Measurements from ENCODE around the gene DOCK4. TPM values are rescaled to one million over a fixed set of nuclear protein-coding genes. Genes with fewer than 3 reads are reported as not detected.

DOCK4 gene
- total and polyA plus RNA-seq, 4 donors = 40.3 to 95.0 (median 56.4) TPM

DNA sequence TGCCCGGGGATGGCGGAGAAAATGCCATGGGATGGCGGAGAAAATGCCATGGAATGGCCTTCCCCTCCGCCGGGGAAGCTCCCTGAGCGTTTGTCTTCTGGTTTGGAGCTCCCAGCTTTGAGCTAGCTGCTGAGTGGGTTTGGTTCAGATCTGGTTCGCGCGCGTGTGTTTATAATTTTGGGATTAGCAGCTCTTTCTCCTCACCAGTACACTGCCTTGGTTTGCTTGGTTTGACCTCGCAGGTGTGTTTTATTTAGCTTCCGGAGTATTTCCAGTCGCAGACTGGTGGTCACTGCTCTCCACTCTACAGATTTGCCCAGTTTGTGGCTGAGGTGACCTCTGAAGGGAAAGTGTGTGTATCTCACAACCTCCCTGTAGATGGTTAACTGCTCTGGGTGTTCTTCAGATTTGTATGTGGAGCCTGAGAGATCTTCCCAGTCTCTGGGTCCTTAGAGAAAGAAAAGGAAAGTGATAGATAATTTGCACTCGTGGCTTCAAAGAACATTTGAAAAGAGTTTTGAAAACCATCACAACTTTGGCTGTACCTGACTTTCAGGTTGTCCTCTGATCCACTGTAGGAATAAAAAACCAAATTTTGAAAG, 893 bp upstream of the DOCK4 start:
- DNase-seq (ENCODE audit: low read depth in 4 of 6, low spot score in 6 of 6) = peak in 4 of 6 donors; percentile 9 to 72 (median 32)

DNA sequence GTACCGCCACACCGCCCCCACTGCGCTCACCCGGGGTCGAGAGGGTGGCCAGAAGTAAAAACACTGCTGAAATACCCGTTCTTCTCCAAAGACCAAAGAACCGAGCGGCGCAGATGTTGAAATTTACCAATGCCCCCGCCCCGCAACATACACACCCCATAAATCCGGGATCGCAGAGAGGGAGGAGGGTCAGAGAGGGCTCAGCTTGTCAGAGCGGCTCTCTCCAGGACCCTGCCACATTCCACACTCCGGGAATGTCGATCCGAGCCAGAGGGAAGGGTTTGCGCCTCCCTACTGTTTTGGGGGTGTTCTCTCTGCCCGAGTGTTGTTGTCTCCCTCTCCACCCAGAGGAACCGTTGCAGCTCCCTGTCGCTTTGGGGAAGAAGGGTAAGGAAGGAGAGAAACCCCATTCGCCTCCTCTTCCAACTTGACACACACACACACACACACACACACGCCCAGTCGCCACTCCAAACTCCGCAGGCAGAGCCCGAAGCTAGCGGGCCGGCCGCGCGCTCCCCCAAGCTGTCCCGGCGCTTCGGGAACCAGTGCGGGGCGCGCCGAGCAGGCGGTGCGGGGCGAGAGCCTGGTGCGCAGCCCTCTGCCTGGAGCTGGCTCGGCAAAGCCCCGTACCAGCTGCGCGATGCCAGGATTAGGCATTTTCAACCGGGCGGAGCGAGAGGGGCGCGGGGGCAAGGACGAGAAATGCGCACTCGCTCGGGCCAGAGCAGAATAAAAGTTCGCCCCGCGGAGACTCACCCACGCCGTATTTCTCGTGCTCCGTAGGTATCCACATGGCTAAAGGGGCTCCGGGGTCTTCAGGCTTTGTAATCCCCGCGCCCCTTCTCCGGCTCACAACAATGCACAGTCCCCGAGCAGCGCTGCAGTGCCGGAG, 609 bp downstream of the DOCK4 start:
- no peaks in the 10 kb centered on the region for H3K36me3 ChIP-seq (ENCODE audit: control insufficient read depth, insufficient read depth, low read length)
- H3K4me1 ChIP-seq (ENCODE audit: control insufficient read depth, insufficient read depth, low read length) = no peaks in the 10 kb centered on the region
- peak overlapping the region; percentile 95 for H3K27ac ChIP-seq (ENCODE audit: low read depth, low read length)
- H3K27me3 ChIP-seq (ENCODE audit: control insufficient read depth, insufficient read depth, low read length) = no peaks in the 10 kb centered on the region
- H3K9me3 ChIP-seq (ENCODE audit: control insufficient read depth, insufficient read depth, low read length) = no peaks in the 10 kb centered on the region
- peak in 5 of 6 donors; percentile 62 to 91 (median 72) for DNase-seq (ENCODE audit: low read depth in 4 of 6, low spot score in 6 of 6)
- peak overlapping the region; percentile 96 for H3K4me3 ChIP-seq (ENCODE audit: low read depth, low read length)
- under 1% methylated on average over 52 of the region's 69 CpGs for WGBS (ENCODE audit: insufficient coverage)

More for the DNA sequence above, 893 bp upstream of the DOCK4 start:
- no peaks in the 10 kb centered on the region for H3K27me3 ChIP-seq (ENCODE audit: control insufficient read depth, insufficient read depth, low read length)
- 0% methylated on average over 10 of the region's 14 CpGs for WGBS (ENCODE audit: insufficient coverage)
- H3K36me3 ChIP-seq (ENCODE audit: control insufficient read depth, insufficient read depth, low read length) = no peaks in the 10 kb centered on the region
- H3K27ac ChIP-seq (ENCODE audit: low read depth, low read length) = peak overlapping the region; percentile 93
- H3K9me3 ChIP-seq (ENCODE audit: control insufficient read depth, insufficient read depth, low read length) = no peaks in the 10 kb centered on the region
- no peaks in the 10 kb centered on the region for H3K4me1 ChIP-seq (ENCODE audit: control insufficient read depth, insufficient read depth, low read length)
- H3K4me3 ChIP-seq (ENCODE audit: low read depth, low read length) = peak overlapping the region; percentile 96

DNA sequence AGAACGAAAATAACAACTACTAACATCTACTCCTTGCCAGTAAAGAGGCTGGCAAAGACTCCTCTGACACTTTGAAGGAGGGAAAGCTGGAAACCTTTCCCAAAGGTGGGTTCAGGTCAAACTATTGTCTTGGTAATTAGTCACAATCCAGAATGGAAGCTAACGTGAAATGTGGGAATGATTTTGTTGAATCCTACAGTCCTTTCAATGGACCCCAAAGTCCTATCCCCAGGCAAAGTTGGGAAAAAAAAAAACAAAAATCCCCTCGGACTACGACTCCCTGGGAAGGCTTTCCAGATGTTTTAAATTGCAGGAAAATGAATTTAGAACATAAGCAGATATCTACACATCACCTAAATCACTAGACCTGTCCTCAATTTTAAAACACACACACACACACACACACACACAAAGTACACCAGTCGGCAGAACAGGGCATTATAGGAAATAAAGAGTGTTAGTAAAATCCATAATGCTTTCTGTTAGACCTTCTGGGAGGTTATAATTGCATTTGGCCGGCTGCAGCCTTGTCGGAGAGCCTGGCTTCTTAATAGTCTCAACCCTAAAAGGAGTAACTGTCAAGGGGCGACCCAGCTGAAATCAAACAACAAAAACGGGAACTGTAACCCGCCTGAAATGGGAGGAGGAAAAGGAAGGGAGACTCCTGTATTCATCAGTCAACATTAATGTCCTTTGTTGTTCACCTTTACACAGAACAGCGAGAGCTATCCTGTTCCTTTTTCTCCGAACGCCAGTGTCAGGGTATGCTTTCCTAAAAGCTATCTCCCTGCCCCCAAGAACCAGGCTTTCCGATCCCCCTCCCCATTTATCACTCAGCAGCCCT, 1.5 kb downstream of the DOCK4 start:
- Histone ChIP-seq H3K4me1 (ENCODE audit: control insufficient read depth, insufficient read depth, low read length) (no peaks in the 10 kb centered on the region), H3K27me3 (ENCODE audit: control insufficient read depth, insufficient read depth, low read length) (no peaks in the 10 kb centered on the region), H3K4me3 (ENCODE audit: low read depth, low read length) (peak overlapping the region; percentile 96), H3K27ac (ENCODE audit: low read depth, low read length) (peak overlapping the region; percentile 95), H3K9me3 (ENCODE audit: control insufficient read depth, insufficient read depth, low read length) (no peaks in the 10 kb centered on the region), H3K36me3 (ENCODE audit: control insufficient read depth, insufficient read depth, low read length) (no peaks in the 10 kb centered on the region)
- DNase-seq (ENCODE audit: low read depth in 4 of 6, low spot score in 6 of 6) = peak in 4 of 6 donors; percentile 28 to 78 (median 38)
- WGBS (ENCODE audit: insufficient coverage) = 0% methylated on average over 6 of the region's 14 CpGs

DNA sequence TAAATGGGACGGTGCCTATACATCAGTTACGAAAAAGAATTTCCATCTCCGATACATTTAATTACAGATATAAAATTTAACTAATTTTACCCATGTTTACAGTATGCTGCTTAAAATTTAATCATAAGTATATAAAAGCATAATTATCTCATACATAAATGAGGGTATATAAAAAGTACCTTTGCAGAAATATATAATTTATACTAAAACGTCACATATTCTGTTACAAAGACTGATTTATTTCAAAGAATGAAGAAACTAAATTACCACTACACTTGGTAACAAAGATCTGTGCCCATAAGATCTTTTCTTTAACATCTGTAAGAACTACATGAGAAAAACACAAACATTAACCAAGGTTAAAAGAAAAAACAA, 2.8 kb downstream of the DOCK4 start:
- no peaks in the 10 kb centered on the region for H3K4me1 ChIP-seq (ENCODE audit: control insufficient read depth, insufficient read depth, low read length)
- no peak for DNase-seq (ENCODE audit: low read depth in 4 of 6, low spot score in 6 of 6)
- H3K4me3 ChIP-seq (ENCODE audit: low read depth, low read length) = peak overlapping the region; percentile 96
- H3K27ac ChIP-seq (ENCODE audit: low read depth, low read length) = no peak overlapping the region
- no peaks in the 10 kb centered on the region for H3K36me3 ChIP-seq (ENCODE audit: control insufficient read depth, insufficient read depth, low read length)
- WGBS (ENCODE audit: insufficient coverage) = no CpG with 5 or more reads among the region's 4 CpGs
- H3K9me3 ChIP-seq (ENCODE audit: control insufficient read depth, insufficient read depth, low read length) = no peaks in the 10 kb centered on the region
- no peaks in the 10 kb centered on the region for H3K27me3 ChIP-seq (ENCODE audit: control insufficient read depth, insufficient read depth, low read length)

DNA sequence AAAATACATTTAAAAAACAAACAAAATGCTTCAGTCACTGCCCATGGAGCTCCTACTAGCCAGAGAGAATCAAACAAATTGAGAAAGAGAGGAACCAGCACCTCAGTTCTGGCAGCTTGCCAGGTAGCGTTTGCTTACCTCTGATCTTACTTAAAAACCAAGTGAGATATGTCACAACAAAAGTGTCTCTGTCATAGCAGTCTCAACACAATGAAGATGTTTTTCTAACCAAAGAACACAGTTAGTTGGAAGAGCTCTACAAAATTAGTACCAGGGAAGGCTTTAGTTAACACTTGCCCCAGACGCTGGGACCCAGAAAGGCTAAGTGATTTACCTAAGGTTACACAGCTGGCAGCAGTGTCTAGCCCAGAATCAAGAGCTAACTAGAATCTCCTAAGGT, 3.4 kb downstream of the DOCK4 start:
- H3K27ac ChIP-seq (ENCODE audit: low read depth, low read length) = no peak overlapping the region
- H3K4me3 ChIP-seq (ENCODE audit: low read depth, low read length) = peak overlapping the region; percentile 96
- no peaks in the 10 kb centered on the region for H3K9me3 ChIP-seq (ENCODE audit: control insufficient read depth, insufficient read depth, low read length)
- H3K36me3 ChIP-seq (ENCODE audit: control insufficient read depth, insufficient read depth, low read length) = no peaks in the 10 kb centered on the region
- H3K4me1 ChIP-seq (ENCODE audit: control insufficient read depth, insufficient read depth, low read length) = no peaks in the 10 kb centered on the region
- DNase-seq (ENCODE audit: low read depth in 4 of 6, low spot score in 6 of 6) = peak in 2 of 6 donors; percentile 35 to 57
- 58% methylated on average over 1 of the region's 2 CpGs for WGBS (ENCODE audit: insufficient coverage)
- no peaks in the 10 kb centered on the region for H3K27me3 ChIP-seq (ENCODE audit: control insufficient read depth, insufficient read depth, low read length)

DNA sequence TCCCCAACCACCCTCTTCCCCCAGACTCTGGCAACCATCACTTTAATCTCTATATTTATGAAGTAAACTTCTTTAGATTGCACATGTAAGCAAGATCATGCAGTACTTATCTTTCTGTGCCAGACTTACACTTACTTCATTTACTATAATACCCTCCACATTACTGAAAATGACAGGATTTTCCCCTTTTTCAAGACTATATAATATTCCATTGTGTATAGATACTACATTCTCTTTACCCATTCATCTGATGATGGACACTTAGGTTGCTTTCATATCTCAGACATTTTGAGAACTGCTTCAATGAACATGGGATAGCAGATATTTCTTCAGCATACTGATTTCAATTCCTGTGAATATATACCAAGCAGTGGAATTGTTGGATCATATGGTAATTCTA, 4.4 kb downstream of the DOCK4 start:
- H3K36me3 ChIP-seq (ENCODE audit: control insufficient read depth, insufficient read depth, low read length) = no peaks in the 10 kb centered on the region
- H3K27me3 ChIP-seq (ENCODE audit: control insufficient read depth, insufficient read depth, low read length) = no peaks in the 10 kb centered on the region
- DNase-seq (ENCODE audit: low read depth in 4 of 6, low spot score in 6 of 6) = no peak
- no peak overlapping the region for H3K4me3 ChIP-seq (ENCODE audit: low read depth, low read length)
- H3K27ac ChIP-seq (ENCODE audit: low read depth, low read length) = no peak overlapping the region
- no peaks in the 10 kb centered on the region for H3K4me1 ChIP-seq (ENCODE audit: control insufficient read depth, insufficient read depth, low read length)
- H3K9me3 ChIP-seq (ENCODE audit: control insufficient read depth, insufficient read depth, low read length) = no peaks in the 10 kb centered on the region

DNA sequence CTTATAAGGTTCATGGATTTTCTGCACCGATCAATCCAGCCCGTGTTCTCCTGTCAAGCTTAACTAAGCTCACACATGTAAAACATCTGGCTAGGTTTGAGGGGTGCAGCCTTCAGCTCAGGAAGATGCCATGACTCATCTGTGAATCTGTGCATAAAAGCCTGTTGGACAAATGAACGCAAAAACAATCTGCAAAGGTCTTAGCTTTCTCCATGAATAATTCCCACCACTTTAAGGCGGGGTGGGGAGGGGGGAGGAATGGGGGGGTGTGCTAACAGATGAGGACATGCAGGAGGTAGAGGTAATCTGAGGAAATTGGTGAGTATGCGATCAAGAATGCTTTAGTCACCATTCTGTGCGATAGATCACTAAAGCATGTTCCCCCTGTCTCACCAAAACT, 4.8 kb downstream of the DOCK4 start:
- H3K36me3 ChIP-seq (ENCODE audit: control insufficient read depth, insufficient read depth, low read length) = no peaks in the 10 kb centered on the region
- H3K4me1 ChIP-seq (ENCODE audit: control insufficient read depth, insufficient read depth, low read length) = no peaks in the 10 kb centered on the region
- H3K4me3 ChIP-seq (ENCODE audit: low read depth, low read length) = no peak overlapping the region
- no peak for DNase-seq (ENCODE audit: low read depth in 4 of 6, low spot score in 6 of 6)
- 80% methylated on average over 1 of the region's 6 CpGs for WGBS (ENCODE audit: insufficient coverage)
- H3K27me3 ChIP-seq (ENCODE audit: control insufficient read depth, insufficient read depth, low read length) = no peaks in the 10 kb centered on the region
- no peaks in the 10 kb centered on the region for H3K9me3 ChIP-seq (ENCODE audit: control insufficient read depth, insufficient read depth, low read length)
- no peak overlapping the region for H3K27ac ChIP-seq (ENCODE audit: low read depth, low read length)

DNA sequence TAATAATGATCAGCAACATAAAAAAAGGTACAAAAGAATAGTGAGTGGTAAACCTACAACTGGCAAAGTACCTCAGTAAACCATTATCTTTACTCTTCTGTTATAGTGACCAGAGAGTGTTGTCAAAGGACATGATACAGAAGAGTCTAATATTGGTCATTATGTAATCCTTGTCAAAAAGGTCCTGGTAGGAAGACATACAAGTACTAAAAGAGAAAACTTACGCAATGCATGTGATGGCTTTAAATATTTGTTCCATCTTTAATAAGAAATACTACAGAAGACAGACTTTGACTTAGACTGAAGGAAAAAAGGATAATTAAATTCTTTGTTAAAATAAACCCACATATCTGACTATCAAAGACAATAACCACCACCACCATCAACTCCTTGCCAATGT, 6.5 kb downstream of the DOCK4 start:
- Histone ChIP-seq H3K4me3 (ENCODE audit: low read depth, low read length) (no peak overlapping the region), H3K27me3 (ENCODE audit: control insufficient read depth, insufficient read depth, low read length) (no peaks in the 10 kb centered on the region), H3K4me1 (ENCODE audit: control insufficient read depth, insufficient read depth, low read length) (no peaks in the 10 kb centered on the region), H3K36me3 (ENCODE audit: control insufficient read depth, insufficient read depth, low read length) (no peaks in the 10 kb centered on the region), H3K27ac (ENCODE audit: low read depth, low read length) (no peak overlapping the region), H3K9me3 (ENCODE audit: control insufficient read depth, insufficient read depth, low read length) (no peaks in the 10 kb centered on the region)
- WGBS (ENCODE audit: insufficient coverage) = no CpG with 5 or more reads among the region's 1 CpG
- no peak for DNase-seq (ENCODE audit: low read depth in 4 of 6, low spot score in 6 of 6)

DNA sequence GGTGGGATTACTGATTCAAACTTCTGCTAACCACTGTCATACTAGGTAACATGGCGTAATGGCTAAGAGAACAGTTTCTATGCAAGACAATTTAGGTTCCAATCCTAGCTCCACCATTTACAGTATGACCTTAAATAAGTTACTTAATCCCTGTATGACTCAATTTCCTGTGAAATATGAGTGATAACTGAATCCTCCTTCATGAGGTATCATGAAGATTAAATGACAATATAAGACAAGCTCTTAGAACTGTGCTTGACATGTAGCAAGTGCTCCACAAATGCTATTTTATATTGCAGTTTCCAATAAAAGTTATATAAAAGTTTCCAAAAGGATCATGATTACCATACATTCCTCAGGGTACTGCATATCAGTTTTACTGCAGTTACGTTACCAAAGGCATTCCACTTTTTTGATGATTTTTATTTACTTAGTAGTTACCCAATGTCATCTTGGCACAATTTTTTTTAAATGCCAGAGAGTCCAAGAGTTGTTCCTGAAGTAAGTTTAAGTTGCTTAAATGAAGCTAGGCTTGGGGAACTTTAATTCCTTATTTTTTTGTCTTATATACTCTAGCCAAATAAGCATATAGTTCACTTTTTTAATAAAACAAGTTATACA, 7.1 kb downstream of the DOCK4 start:
- Histone ChIP-seq H3K4me3 (ENCODE audit: low read depth, low read length) (no peak overlapping the region), H3K4me1 (ENCODE audit: control insufficient read depth, insufficient read depth, low read length) (no peaks in the 10 kb centered on the region), H3K27ac (ENCODE audit: low read depth, low read length) (no peak overlapping the region), H3K9me3 (ENCODE audit: control insufficient read depth, insufficient read depth, low read length) (no peaks in the 10 kb centered on the region), H3K36me3 (ENCODE audit: control insufficient read depth, insufficient read depth, low read length) (no peaks in the 10 kb centered on the region), H3K27me3 (ENCODE audit: control insufficient read depth, insufficient read depth, low read length) (no peaks in the 10 kb centered on the region)
- WGBS (ENCODE audit: insufficient coverage) = no CpG with 5 or more reads among the region's 2 CpGs
- DNase-seq (ENCODE audit: low read depth in 4 of 6, low spot score in 6 of 6) = no peak
